HL-60 (cell line): ENCODE data around the gene SEC16B.

Experiments used
- DNase-seq, 2 experiments: peaks; one replicate each; pipeline ENCODE4 v3.0.0-alpha.2; 2010 to 2020; ENCODE audit warnings: low read depth in 1 of 2, low spot score in 1 of 2
- H3K27ac ChIP-seq: fragments of 250-450 bp; sonication (Bioruptor Pico); replicated peaks from 2 replicates; pipeline ENCODE4 v1.5.1; 2020; ENCODE audit warnings: mild to moderate bottlenecking, moderate library complexity
- H3K27me3 ChIP-seq: fragments of 250-450 bp; sonication (Bioruptor Pico); 2 replicates; pipeline ENCODE4 v1.5.1; 2021; ENCODE audit warnings: mild to moderate bottlenecking, moderate library complexity; ENCODE audit not compliant: insufficient read depth, poor library complexity, severe bottlenecking
- H3K4me3 ChIP-seq: replicated peaks from 2 replicates; pipeline ENCODE4 v1.5.1; 2011; ENCODE audit warnings: mild to moderate bottlenecking, control low read depth, low read length; ENCODE audit not compliant: insufficient read depth
- CTCF ChIP-seq: IDR thresholded peaks from one replicate; pipeline ENCODE4 v1.5.1; 2011; ENCODE audit warnings: low read length, control low read depth, inconsistent platforms; ENCODE audit not compliant: insufficient read depth
- GABPA ChIP-seq: IDR thresholded peaks from 2 replicates; pipeline ENCODE4 v1.6.1; 2012; ENCODE audit warnings: low read depth
- POLR2AphosphoS5 ChIP-seq: IDR thresholded peaks from 2 replicates; pipeline ENCODE4 v1.6.1; 2012; ENCODE audit warnings: low read depth
- REST ChIP-seq: IDR thresholded peaks from 2 replicates; pipeline ENCODE4 v1.6.1; 2012; ENCODE audit warnings: low read depth; ENCODE audit not compliant: insufficient replicate concordance
- SPI1 ChIP-seq: IDR thresholded peaks from 2 replicates; pipeline ENCODE4 v1.6.1; 2012; ENCODE audit warnings: low read depth, mild to moderate bottlenecking, borderline replicate concordance

The SEC16B gene

GRCh38 chr1:177978530-177978929 is 8.7 kb upstream of the SEC16B start:
- TF ChIP-seq REST (no peak), POLR2AphosphoS5 (no peak), GABPA (no peak), SPI1 (no peak), CTCF (no peak)
- Histone ChIP-seq H3K27ac (no peak overlapping the region), H3K27me3 (no peaks in the 10 kb centered on the region), H3K4me3 (no peak overlapping the region)
- DNase-seq: no peak

- H3K27ac ChIP-seq: no peak overlapping the region
These were observed 7.3 kb upstream of the SEC16B start for GRCh38 chr1:177977141-177977540.

GRCh38 chr1:177976596-177976995 is 6.7 kb upstream of the SEC16B start:
- Histone ChIP-seq H3K4me3 (no peak overlapping the region), H3K27ac (no peak overlapping the region), H3K27me3 (no peaks in the 10 kb centered on the region)
- no peak for DNase-seq
- no peak for TF ChIP-seq GABPA
- TF ChIP-seq CTCF: no peak
- TF ChIP-seq SPI1: no peak
- no peak for TF ChIP-seq REST
- no peak for TF ChIP-seq POLR2AphosphoS5

More at GRCh38 chr1:177977141-177977540, 7.3 kb upstream of the SEC16B start:
- Histone ChIP-seq H3K27me3 (no peaks in the 10 kb centered on the region), H3K4me3 (no peak overlapping the region)
- DNase-seq: no peak
- TF ChIP-seq CTCF (no peak), POLR2AphosphoS5 (no peak), REST (no peak), SPI1 (no peak), GABPA (no peak)
